H9 (cell line): ENCODE measurements around the gene ACP4. TPM values are rescaled to one million over a fixed set of nuclear protein-coding genes. Genes with fewer than 3 reads are reported as not detected.

Source experiments
- DNase-seq: peaks from one replicate; pipeline ENCODE4 v3.0.0-alpha.2; 2017
- H2AFZ ChIP-seq: one replicate; pipeline ENCODE4 v1.6.1; 2013; ENCODE audit warnings: mild to moderate bottlenecking, low read length, control low read depth, moderate library complexity
- H2AK5ac ChIP-seq: 2 replicates; pipeline ENCODE4 v1.6.1; 2013; ENCODE audit warnings: low read length, control low read depth, mixed read lengths; ENCODE audit not compliant: insufficient read length
- H2BK120ac ChIP-seq: one replicate; pipeline ENCODE4 v1.6.1; 2013; ENCODE audit warnings: low read depth, mild to moderate bottlenecking, low read length, control low read depth, inconsistent platforms; ENCODE audit not compliant: poor library complexity, severe bottlenecking
- H2BK12ac ChIP-seq: 2 replicates; pipeline ENCODE4 v1.6.1; 2013; ENCODE audit warnings: low read length, control low read depth, mixed read lengths, low read depth; ENCODE audit not compliant: insufficient read length
- H2BK15ac ChIP-seq: 2 replicates; pipeline ENCODE4 v1.6.1; 2013; ENCODE audit warnings: low read depth, low read length, control low read depth
- H2BK20ac ChIP-seq: one replicate; pipeline ENCODE4 v1.6.1; 2013; ENCODE audit warnings: low read depth, mild to moderate bottlenecking, low read length, control low read depth, inconsistent platforms; ENCODE audit not compliant: poor library complexity, severe bottlenecking
- H2BK5ac ChIP-seq: 2 replicates; pipeline ENCODE4 v1.6.1; 2013; ENCODE audit warnings: low read length, control low read depth, mixed read lengths; ENCODE audit not compliant: insufficient read length
- H3K14ac ChIP-seq: 2 replicates; pipeline ENCODE4 v1.6.1; 2013; ENCODE audit warnings: low read length, control low read depth; ENCODE audit not compliant: insufficient read depth
- H3K18ac ChIP-seq: 2 replicates; pipeline ENCODE4 v1.6.1; 2013; ENCODE audit warnings: low read depth, mild to moderate bottlenecking, mixed read lengths, low read length, control low read depth; ENCODE audit not compliant: insufficient read length
- H3K23ac ChIP-seq: 2 replicates; pipeline ENCODE4 v1.6.1; 2013; ENCODE audit warnings: low read length, control low read depth, mixed read lengths, low read depth; ENCODE audit not compliant: insufficient read length
- H3K23me2 ChIP-seq: 2 replicates; pipeline ENCODE4 v1.6.1; 2013; ENCODE audit warnings: low read depth, mild to moderate bottlenecking, mixed read lengths, low read length, control low read depth; ENCODE audit not compliant: insufficient read length, poor library complexity, severe bottlenecking
- H3K27ac ChIP-seq: 2 replicates; pipeline ENCODE4 v1.5.1; 2013; ENCODE audit warnings: low read length, control low read depth, mixed read lengths, low read depth; ENCODE audit not compliant: insufficient read length
- H3K27me3 ChIP-seq: 2 replicates; pipeline ENCODE4 v1.6.1; 2013; ENCODE audit warnings: low read length, control low read depth, inconsistent platforms; ENCODE audit not compliant: insufficient read depth
- H3K4ac ChIP-seq: 2 replicates; pipeline ENCODE4 v1.6.1; 2013; ENCODE audit warnings: low read depth, mild to moderate bottlenecking, control low read depth, inconsistent platforms, low read length, moderate library complexity
- H3K4me1 ChIP-seq: 2 replicates; pipeline ENCODE4 v1.6.1; 2013; ENCODE audit warnings: low read length, control low read depth, inconsistent platforms; ENCODE audit not compliant: insufficient read depth
- H3K4me2 ChIP-seq: 2 replicates; pipeline ENCODE4 v1.6.1; 2013; ENCODE audit warnings: low read length, control low read depth, mixed read lengths; ENCODE audit not compliant: insufficient read length, insufficient read depth
- H3K56ac ChIP-seq: 2 replicates; pipeline ENCODE4 v1.6.1; 2013; ENCODE audit warnings: low read depth, mild to moderate bottlenecking, mixed read lengths, low read length, control low read depth; ENCODE audit not compliant: insufficient read length
- H3K79me1 ChIP-seq: 2 replicates; pipeline ENCODE4 v1.6.1; 2013; ENCODE audit warnings: low read depth, mild to moderate bottlenecking, moderate library complexity, low read length, control low read depth, inconsistent platforms; ENCODE audit not compliant: insufficient read depth, poor library complexity, severe bottlenecking
- H3K79me2 ChIP-seq: 2 replicates; pipeline ENCODE4 v1.6.1; 2013; ENCODE audit warnings: low read length, control low read depth, inconsistent platforms; ENCODE audit not compliant: insufficient read depth
- H3K9ac ChIP-seq: 2 replicates; pipeline ENCODE4 v1.6.1; 2013; ENCODE audit warnings: low read length, control low read depth, mixed read lengths; ENCODE audit not compliant: insufficient read length; ENCODE audit errors: extremely low read depth
- H3K9me3 ChIP-seq: one replicate; pipeline ENCODE4 v1.6.1; 2013; ENCODE audit warnings: low read depth, low read length, inconsistent platforms; ENCODE audit not compliant: control insufficient read depth
- H3T11ph ChIP-seq: one replicate; pipeline ENCODE4 v1.6.1; 2013; ENCODE audit warnings: mild to moderate bottlenecking, low read length, control low read depth, inconsistent platforms
- H4K20me1 ChIP-seq: one replicate; pipeline ENCODE4 v1.6.1; 2013; ENCODE audit not compliant: control insufficient read depth, insufficient read length, insufficient read depth
- H4K5ac ChIP-seq: 2 replicates; pipeline ENCODE4 v1.6.1; 2013; ENCODE audit warnings: low read depth, mild to moderate bottlenecking, mixed read lengths, low read length, control low read depth; ENCODE audit not compliant: insufficient read length
- H4K8ac ChIP-seq: replicated peaks from 2 replicates; pipeline ENCODE4 v1.6.1; 2013; ENCODE audit warnings: low read length, control low read depth, mixed read lengths, low read depth; ENCODE audit not compliant: insufficient read length
- H4K91ac ChIP-seq: 2 replicates; pipeline ENCODE4 v1.6.1; 2013; ENCODE audit warnings: low read depth, mild to moderate bottlenecking, moderate library complexity, mixed read lengths, low read length, control low read depth; ENCODE audit not compliant: insufficient read length
- H3K27ac Mint-ChIP-seq, 3 experiments: 2 replicates in 2 of 3; 3 replicates in 1 of 3; pipeline ENCODE4 v1.8.0; 2020 to 2021; ENCODE audit warnings: mixed read lengths in 3 of 3, mild to moderate bottlenecking in 1 of 3, moderate library complexity in 1 of 3
- H3K27me3 Mint-ChIP-seq: 2 replicates; pipeline ENCODE4 v1.8.0; 2021; ENCODE audit warnings: low read depth, mild to moderate bottlenecking, moderate library complexity, mixed read lengths
- H3K36me3 Mint-ChIP-seq, 3 experiments: 2 replicates in 2 of 3; 3 replicates in 1 of 3; pipeline ENCODE4 v1.8.0; 2020 to 2021; ENCODE audit warnings: low read depth in 3 of 3, mixed read lengths in 3 of 3; ENCODE audit not compliant: insufficient read depth in 1 of 3
- H3K4me1 Mint-ChIP-seq, 2 experiments: 2 replicates each; pipeline ENCODE4 v1.8.0; 2020; ENCODE audit warnings: mixed read lengths in 2 of 2
- H3K4me3 Mint-ChIP-seq, 2 experiments: 2 replicates in 1 of 2; 3 replicates in 1 of 2; pipeline ENCODE4 v1.8.0; 2020 to 2021; ENCODE audit warnings: mild to moderate bottlenecking in 2 of 2, mixed read lengths in 2 of 2, moderate library complexity in 1 of 2
- H3K9me3 Mint-ChIP-seq, 2 experiments: 2 replicates in 1 of 2; 3 replicates in 1 of 2; pipeline ENCODE4 v1.8.0; 2020; ENCODE audit warnings: mild to moderate bottlenecking in 2 of 2, mixed read lengths in 2 of 2, moderate library complexity in 1 of 2
- WGBS: extraction: QIAGEN DNeasy Blood & Tissue Kit; methylation state at CpG from one replicate; pipeline ENCODE4 v1.1.7; 2013; ENCODE audit warnings: missing lambda C conversion rate, low lambda C conversion rate, mixed read lengths; ENCODE audit not compliant: insufficient read length; ENCODE audit errors: extremely low coverage; 5-methylcytosine and 5-hydroxymethylcytosine counted together
- total RNA-seq: library from RNA; stranded (reverse); gene quantifications from 2 replicates; pipeline ENCODE4 v1.2.1, GENCODE V29; 2021
- TF ChIP-seq, protein P1 (sequence below): fragments of 200-600 bp; sonication (generic); conservative IDR thresholded peaks from 3 replicates; pipeline ENCODE4 v1.8.0; 2021; ENCODE audit warnings: antibody characterized with exemption, mild to moderate bottlenecking

Gene ACP4
- total RNA-seq, 1 experiment from 2014 or later, result not detected

GRCh38 chr19:50785329-50785728, 4.9 kb upstream of the ACP4 start:
- H4K8ac ChIP-seq, result no peak overlapping the region
- no peaks in the 10 kb centered on the region; a peak in 2 of 5 replicates for H3K9me3 Mint-ChIP-seq

More at GRCh38 chr19:50785329-50785728, 4.9 kb upstream of the ACP4 start:
- peaks cover 0 to 10% of the 10 kb centered on the region in 2 experiments; a peak in 2 of 4 replicates for H3K4me1 Mint-ChIP-seq
- Histone ChIP-seq H3K4me1 (no peaks in the 10 kb centered on the region), H2AK5ac (no peak overlapping the region), H3K79me2 (no peaks in the 10 kb centered on the region), H3K79me1 (no peaks in the 10 kb centered on the region), H2AFZ (no peak overlapping the region), H2BK120ac (no peak overlapping the region), H3K56ac (no peak overlapping the region), H2BK20ac (no peak overlapping the region), H3T11ph (no peak overlapping the region), H3K9ac (no peak overlapping the region), H4K91ac (no peak overlapping the region), H3K27me3 (no peaks in the 10 kb centered on the region; the same call in 1 of the 2 replicates), H4K5ac (no peak overlapping the region), H3K18ac (no peak overlapping the region), H3K4ac (no peak overlapping the region), H3K14ac (no peak overlapping the region), H2BK5ac (no peak overlapping the region), H3K23ac (no peak overlapping the region), H4K20me1 (no peaks in the 10 kb centered on the region), H2BK12ac (no peak overlapping the region), H3K9me3 (no peaks in the 10 kb centered on the region), H3K27ac (no peak overlapping the region), H3K4me2 (no peak overlapping the region), H3K23me2 (no peaks in the 10 kb centered on the region), H2BK15ac (no peak overlapping the region)
- peaks cover 72% of the 10 kb centered on the region for H3K27me3 Mint-ChIP-seq
- WGBS, result no CpG with 5 or more reads among the region's 12 CpGs
- TF ChIP-seq, protein P1, sequence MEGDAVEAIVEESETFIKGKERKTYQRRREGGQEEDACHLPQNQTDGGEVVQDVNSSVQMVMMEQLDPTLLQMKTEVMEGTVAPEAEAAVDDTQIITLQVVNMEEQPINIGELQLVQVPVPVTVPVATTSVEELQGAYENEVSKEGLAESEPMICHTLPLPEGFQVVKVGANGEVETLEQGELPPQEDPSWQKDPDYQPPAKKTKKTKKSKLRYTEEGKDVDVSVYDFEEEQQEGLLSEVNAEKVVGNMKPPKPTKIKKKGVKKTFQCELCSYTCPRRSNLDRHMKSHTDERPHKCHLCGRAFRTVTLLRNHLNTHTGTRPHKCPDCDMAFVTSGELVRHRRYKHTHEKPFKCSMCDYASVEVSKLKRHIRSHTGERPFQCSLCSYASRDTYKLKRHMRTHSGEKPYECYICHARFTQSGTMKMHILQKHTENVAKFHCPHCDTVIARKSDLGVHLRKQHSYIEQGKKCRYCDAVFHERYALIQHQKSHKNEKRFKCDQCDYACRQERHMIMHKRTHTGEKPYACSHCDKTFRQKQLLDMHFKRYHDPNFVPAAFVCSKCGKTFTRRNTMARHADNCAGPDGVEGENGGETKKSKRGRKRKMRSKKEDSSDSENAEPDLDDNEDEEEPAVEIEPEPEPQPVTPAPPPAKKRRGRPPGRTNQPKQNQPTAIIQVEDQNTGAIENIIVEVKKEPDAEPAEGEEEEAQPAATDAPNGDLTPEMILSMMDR, result no peak
- no peaks in the 10 kb centered on the region for H3K36me3 Mint-ChIP-seq
- no peak for DNase-seq
- H3K4me3 Mint-ChIP-seq, result no peak overlapping the region
- H3K27ac Mint-ChIP-seq, result no peak overlapping the region
